Neural progenitor cell (in vitro differentiated cells): ENCODE data around the gene ORMDL1.

ENCODE experiments used
- CTCF ChIP-seq: fragments of 200-600 bp; sonication (generic); IDR thresholded peaks from 2 replicates; pipeline ENCODE4 v1.5.1; 2017; ENCODE audit warnings: antibody characterized with exemption, mild to moderate bottlenecking
- EZH2 ChIP-seq: fragments of 200-600 bp; sonication (generic); IDR thresholded peaks from 2 replicates; pipeline ENCODE4 v1.6.1; 2017; ENCODE audit warnings: antibody characterized with exemption, mild to moderate bottlenecking, moderate library complexity

GRCh38 chr2:189770590-189771322, 13.4 kb downstream of the ORMDL1 start:
- TF ChIP-seq CTCF (no peak), EZH2 (no peak)
